Motor neuron (in vitro differentiated cells): ENCODE results near the gene OR52J3. TPM values are rescaled to one million over a fixed set of nuclear protein-coding genes. Genes with fewer than 3 reads are reported as not detected.

ENCODE experiments used
- ATAC-seq, 8 experiments: fragments of 200-7000 bp; cut with Tn5 transposase; replicated peaks in 6 of 8; 2 replicates each; pipeline ENCODE4 v1.8.0; 2021; ENCODE audit warnings: mild to moderate bottlenecking in 8 of 8, moderate library complexity in 8 of 8
- H3K27ac ChIP-seq, 2 donors: fragments of 250-450 bp; sonication (Bioruptor Pico); 2 replicates each; pipeline ENCODE4 v1.9.0; 2021; ENCODE audit warnings: antibody characterized with exemption in 2 of 2, mild to moderate bottlenecking in 2 of 2, moderate library complexity in 1 of 2
- H3K4me1 ChIP-seq, 2 donors: fragments of 250-450 bp; sonication (Bioruptor Pico); replicated peaks in 1 of 2; 2 replicates each; pipeline ENCODE4 v1.6.1; 2021; ENCODE audit warnings: antibody characterized with exemption in 2 of 2, mild to moderate bottlenecking in 2 of 2, moderate library complexity in 1 of 2
- H3K4me3 ChIP-seq, 5 donors: fragments of 250-450 bp; sonication (Bioruptor Pico); 2 replicates each; pipeline ENCODE4 v1.9.0; 2021; ENCODE audit warnings: antibody characterized with exemption in 5 of 5, mild to moderate bottlenecking in 5 of 5, moderate library complexity in 4 of 5
- WGBS, 10 experiments: fragments of 450-650 bp; shearing (Covaris generic); methylation state at CpG; one replicate each; pipeline ENCODE4 v1.0.0; 2022; 5-methylcytosine and 5-hydroxymethylcytosine counted together
- in situ Hi-C, 9 experiments: fragments of 400-800 bp; cut with MboI; loops; one replicate each; pipeline ENCODE4 v1.15.0; 2021; ENCODE audit warnings: low sequenced_read_pairs in 9 of 9, low pct_unique_long_range_greater_than_20kb in 2 of 9; ENCODE audit not compliant: unreplicated experiment in 9 of 9
- total RNA-seq, 8 experiments: library from RNA; unstranded; fragments of 300-600 nt; gene quantifications; 2 replicates each; pipeline versions ENCODE4 v1.2.3 to v1.2.4, GENCODE V29; 2022

Gene OR52J3
- 1 to 10 TPM in 1 of 8 experiments, not detected in 7; 3.1 TPM for total RNA-seq

- in situ Hi-C loops: no loop called here
- H3K27ac ChIP-seq: no peak within 1 kb of the TSS
- H3K4me3 ChIP-seq: no peak within 1 kb of the TSS
- no peak for ATAC-seq
- no peaks in the 10 kb centered on the region for H3K4me1 ChIP-seq
- 0 to 100% (median 50%) methylated on average over 1 of the region's 1 CpG; no CpG with 5 or more reads in 3 of the 10 experiments for WGBS, 10 experiments
Observed at GRCh38 chr11:5046226-5046625, at the start of gene OR52J3. TSS of gene OR52J3 (plus strand) at chr11:5046526. CDS start at chr11:5046526, 0 bp downstream.

DNA sequence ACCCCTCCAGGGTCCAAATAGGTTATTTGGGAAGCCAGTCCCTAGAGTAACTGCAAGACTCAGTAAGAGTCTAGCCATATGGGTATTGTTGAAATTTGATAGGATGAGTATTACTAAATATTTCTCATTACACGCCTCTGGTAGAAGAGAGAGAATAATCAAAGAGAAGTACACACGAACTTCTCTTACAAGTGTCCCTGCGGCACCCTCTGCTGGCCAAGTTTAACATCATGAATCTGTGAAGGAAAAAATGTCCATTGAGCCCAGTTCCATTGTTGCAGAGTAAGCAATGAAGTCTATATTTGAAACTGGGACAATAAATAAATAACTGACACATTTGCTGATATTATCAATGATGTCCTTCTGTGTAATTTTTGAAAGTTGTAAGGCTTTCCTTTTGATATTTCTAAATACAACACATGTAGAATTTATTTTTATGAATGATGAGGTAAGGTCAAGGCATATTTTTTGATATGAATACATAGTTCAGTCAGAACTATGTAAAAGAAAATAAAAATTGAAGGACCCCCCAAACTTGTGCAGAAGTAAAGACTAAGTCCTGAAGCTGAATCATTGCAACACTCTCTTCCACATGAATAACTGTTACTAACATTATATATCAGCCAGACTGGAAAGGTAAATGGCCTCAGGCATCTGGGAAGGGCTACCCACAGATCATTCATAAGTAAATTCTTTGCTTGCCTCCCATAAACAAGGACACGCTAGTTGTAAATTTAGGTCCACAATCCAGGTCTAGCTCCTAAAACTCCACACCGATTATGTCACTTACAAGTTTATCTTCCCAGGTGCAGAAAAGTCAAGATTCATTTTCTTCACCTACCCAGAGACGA lies 41.7 kb upstream of the OR52J3 start:
- H3K4me1 ChIP-seq: no peaks in the 10 kb centered on the region
- in situ Hi-C loops: loop anchor here in 3 of 9 experiments (10.0 to 25.0 kb wide), 3 partner anchors 360 to 370 kb away; partner anchors contain the start of genes OR51D1 (in 2 of the 3) and OR51E1 (in 2 of the 3)
- no peak overlapping the region for H3K4me3 ChIP-seq
- no peak overlapping the region for H3K27ac ChIP-seq
- WGBS, 10 experiments: 0 to 71% (median 45%) methylated on average over 2 to 6 of the region's 6 CpGs; no CpG with 5 or more reads in 1 of the 10 experiments
- peak in 4 of 8 experiments; percentile 49 to 88 (median 82) for ATAC-seq

DNA sequence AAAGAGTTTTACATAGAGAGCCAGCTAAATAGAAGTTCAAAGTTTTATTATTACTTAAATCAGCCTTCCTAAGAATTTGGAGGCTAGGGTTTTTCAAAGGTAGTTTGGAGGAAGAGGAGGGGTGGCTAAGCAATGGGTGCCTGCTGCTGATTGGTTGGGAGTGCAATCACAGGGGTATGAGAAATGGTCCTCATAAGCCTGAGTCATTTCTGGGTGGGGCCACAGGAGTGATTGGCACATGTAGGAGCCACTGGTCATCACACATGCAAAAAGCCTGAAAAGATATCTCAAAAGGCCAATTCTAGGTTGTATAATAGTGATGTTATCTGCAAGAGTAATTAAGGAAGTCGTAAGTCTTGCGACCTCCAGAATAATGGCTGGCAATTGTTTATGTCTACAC lies 38.8 kb upstream of the OR52J3 start:
- ATAC-seq: peak in 2 of 8 experiments; percentile 23 to 30
- H3K4me3 ChIP-seq: no peak overlapping the region
- no peaks in the 10 kb centered on the region for H3K4me1 ChIP-seq
- no peak overlapping the region for H3K27ac ChIP-seq
- in situ Hi-C loops: loop anchor here in 3 of 9 experiments (10.0 to 25.0 kb wide), 3 partner anchors 363 to 373 kb away; partner anchors contain the start of genes OR51D1 (in 2 of the 3) and OR51E1 (in 2 of the 3)
- WGBS, 10 experiments: 35 to 100% (median 77%) methylated on average over 1 to 2 of the region's 2 CpGs; no CpG with 5 or more reads in 4 of the 10 experiments

DNA sequence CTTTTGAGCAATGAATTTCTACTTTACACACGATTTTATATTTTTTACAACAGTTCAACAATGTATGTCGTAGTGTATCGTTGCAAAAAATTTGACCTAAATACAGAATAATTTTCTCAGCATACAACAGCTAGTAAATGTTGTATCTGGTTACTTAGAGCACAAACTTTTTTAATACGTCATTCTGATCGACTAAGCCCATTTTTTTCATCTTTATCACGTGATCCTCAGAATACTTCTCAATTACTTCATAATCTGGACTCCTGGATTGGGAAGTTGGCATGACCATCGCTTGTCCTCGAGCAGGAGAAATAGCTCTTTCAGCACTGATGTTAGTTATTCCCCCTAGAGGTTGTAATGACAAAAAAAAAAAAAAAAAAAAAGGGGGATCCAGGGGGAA lies 35.1 kb upstream of the OR52J3 start:
- WGBS, 10 experiments: 0 to 87% (median 56%) methylated on average over 1 to 8 of the region's 8 CpGs; no CpG with 5 or more reads in 1 of the 10 experiments
- Histone ChIP-seq H3K4me1 (no peaks in the 10 kb centered on the region), H3K27ac (no peak overlapping the region), H3K4me3 (no peak overlapping the region)
- in situ Hi-C loops: loop anchor here in 1 of 9 experiments (25.0 kb wide), 1 partner anchor 374 kb away; the partner anchor contains the start of genes OR51D1 and OR51E1
- ATAC-seq: no peak

DNA sequence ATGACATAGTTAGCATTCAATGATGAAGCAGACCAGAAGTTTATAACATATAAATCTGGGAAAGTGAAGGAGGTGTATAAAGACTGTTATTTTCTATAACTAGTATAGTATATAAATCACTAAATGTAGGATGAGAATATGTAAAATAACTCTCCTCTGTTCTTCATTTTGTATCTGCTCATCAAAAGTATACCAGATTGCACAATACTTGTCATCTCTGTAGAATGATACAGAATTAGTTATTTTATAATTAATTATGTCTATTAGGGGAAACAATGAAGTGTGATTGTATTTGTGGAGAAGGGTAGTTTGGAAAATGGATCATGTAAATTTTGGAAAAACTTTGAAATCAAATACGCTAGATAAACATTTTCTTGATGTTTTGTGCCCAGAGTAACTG lies 33.3 kb upstream of the OR52J3 start:
- H3K4me1 ChIP-seq: no peaks in the 10 kb centered on the region
- 9 to 100% (median 80%) methylated on average over 1 of the region's 1 CpG; no CpG with 5 or more reads in 2 of the 10 experiments for WGBS, 10 experiments
- H3K4me3 ChIP-seq: no peak overlapping the region
- no peak for ATAC-seq
- in situ Hi-C loops: loop anchor here in 1 of 9 experiments (25.0 kb wide), 1 partner anchor 376 kb away; the partner anchor contains the start of genes OR51D1 and OR51E1
- no peak overlapping the region for H3K27ac ChIP-seq

DNA sequence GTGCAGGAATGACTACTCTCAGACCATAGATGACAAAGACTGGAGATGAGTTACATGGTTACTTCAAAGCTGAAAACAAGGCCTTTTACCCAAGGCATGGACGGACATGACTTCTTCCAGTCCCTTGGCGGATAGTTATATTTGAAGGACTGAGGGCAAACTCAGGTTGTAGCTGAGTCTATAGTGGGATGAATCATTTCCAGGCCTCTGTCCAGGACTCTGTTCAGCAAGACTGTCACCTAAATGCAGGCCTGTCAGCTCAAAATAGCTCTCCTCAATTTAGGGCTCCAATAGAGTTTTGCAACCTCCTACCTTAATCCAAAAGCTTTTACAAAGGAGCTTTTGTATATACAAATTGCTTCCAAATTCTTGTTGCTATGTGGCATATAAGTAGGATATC lies 24.3 kb upstream of the OR52J3 start:
- no peak for ATAC-seq
- H3K4me1 ChIP-seq: no peaks in the 10 kb centered on the region
- 13 to 100% (median 60%) methylated on average over 1 to 2 of the region's 2 CpGs; no CpG with 5 or more reads in 5 of the 10 experiments for WGBS, 10 experiments
- in situ Hi-C loops: loop anchor here in 1 of 9 experiments (25.0 kb wide), 1 partner anchor 385 kb away; the partner anchor contains the start of genes OR51D1 and OR51E1
- H3K27ac ChIP-seq: no peak overlapping the region
- no peak overlapping the region for H3K4me3 ChIP-seq

DNA sequence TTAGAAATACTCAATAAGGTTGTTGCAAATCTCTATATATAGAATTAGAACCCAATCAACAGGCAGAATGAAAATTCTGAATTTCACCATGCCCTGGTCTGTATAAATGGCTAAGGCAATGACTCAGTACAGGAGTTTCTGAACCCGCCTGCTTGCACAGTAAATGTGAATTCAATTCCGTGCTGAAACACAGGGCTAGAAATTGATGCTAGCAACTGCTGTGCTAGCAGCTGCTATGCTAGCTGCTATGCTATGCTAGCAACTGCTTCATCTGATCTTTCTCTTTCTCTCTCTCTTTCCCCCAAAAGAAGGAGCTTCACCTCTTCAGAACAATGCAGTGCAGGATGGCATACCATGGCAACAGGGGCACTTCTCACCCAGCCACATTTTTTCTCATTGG lies 9.7 kb upstream of the OR52J3 start:
- in situ Hi-C loops: no loop called here
- 0 to 90% (median 74%) methylated on average over 1 to 2 of the region's 2 CpGs; no CpG with 5 or more reads in 3 of the 10 experiments for WGBS, 10 experiments
- ATAC-seq: peak in 5 of 8 experiments; percentile 54 to 94 (median 87)

DNA sequence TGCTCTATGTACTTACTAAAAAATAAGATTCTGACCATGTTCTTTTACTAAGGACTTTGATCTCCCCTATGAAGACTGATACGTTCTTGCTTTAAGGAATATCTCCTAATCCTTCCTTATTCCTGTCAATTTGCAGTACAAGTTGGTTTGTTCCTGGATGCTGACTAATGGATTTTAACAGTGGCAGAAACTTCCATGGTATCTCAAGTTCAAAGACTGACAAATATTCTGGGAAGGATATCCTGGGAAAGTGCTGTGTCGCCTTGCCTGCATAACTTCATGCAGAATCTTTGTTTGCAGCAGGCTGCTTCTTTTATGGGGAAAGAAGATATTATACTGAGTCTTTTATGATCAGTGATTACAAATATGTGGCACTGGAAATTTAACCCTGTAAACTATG lies 8.4 kb upstream of the OR52J3 start:
- in situ Hi-C loops: no loop called here
- peak in 3 of 8 experiments; percentile 9 to 48 (median 25) for ATAC-seq
- WGBS, 10 experiments: 10 to 74% (median 43%) methylated on average over 1 to 2 of the region's 2 CpGs; no CpG with 5 or more reads in 1 of the 10 experiments

More for the DNA sequence above, 9.7 kb upstream of the OR52J3 start:
- H3K27ac ChIP-seq: no peak overlapping the region
- no peaks in the 10 kb centered on the region for H3K4me1 ChIP-seq
- H3K4me3 ChIP-seq: no peak overlapping the region

GRCh38 chr11:5038341-5038740 lies 8.0 kb upstream of the OR52J3 start:
- H3K4me3 ChIP-seq: no peak overlapping the region
- ATAC-seq: no peak
- 0 to 100% (median 77%) methylated on average over 1 of the region's 1 CpG; no CpG with 5 or more reads in 3 of the 10 experiments for WGBS, 10 experiments
- no peaks in the 10 kb centered on the region for H3K4me1 ChIP-seq
- no peak overlapping the region for H3K27ac ChIP-seq
- in situ Hi-C loops: no loop called here

More for the DNA sequence above, 8.4 kb upstream of the OR52J3 start:
- Histone ChIP-seq H3K4me1 (no peaks in the 10 kb centered on the region), H3K27ac (no peak overlapping the region), H3K4me3 (no peak overlapping the region)

DNA sequence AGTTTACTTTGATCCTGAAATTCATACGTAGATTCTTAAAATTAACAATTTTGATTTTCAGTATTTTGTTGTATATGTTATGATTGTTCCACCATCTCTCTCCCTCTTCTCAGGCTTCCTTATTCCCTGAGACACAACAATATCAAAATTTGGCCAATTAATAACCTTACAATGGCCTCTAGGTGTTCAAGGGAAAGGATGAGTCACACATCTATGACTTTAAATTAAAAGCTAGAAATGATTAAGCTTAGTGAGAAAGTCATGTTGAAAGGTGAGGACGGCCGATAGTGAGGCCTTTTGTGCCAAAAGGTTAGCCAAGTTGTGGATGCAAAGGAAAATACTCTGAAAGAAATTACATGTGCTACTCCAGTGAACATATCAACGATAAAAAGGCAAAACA lies 5.5 kb upstream of the OR52J3 start:
- H3K27ac ChIP-seq: no peak overlapping the region
- H3K4me3 ChIP-seq: no peak overlapping the region
- in situ Hi-C loops: no loop called here
- no peaks in the 10 kb centered on the region for H3K4me1 ChIP-seq
- 6 to 100% (median 70%) methylated on average over 1 to 4 of the region's 4 CpGs for WGBS, 10 experiments
- ATAC-seq: no peak

- no peak for ATAC-seq
- Histone ChIP-seq H3K27ac (no peak overlapping the region), H3K4me3 (no peak overlapping the region), H3K4me1 (no peaks in the 10 kb centered on the region)
- 38 to 94% (median 80%) methylated on average over 1 to 3 of the region's 3 CpGs; no CpG with 5 or more reads in 3 of the 10 experiments for WGBS, 10 experiments
- in situ Hi-C loops: no loop called here
Observed at GRCh38 chr11:5042091-5042490, 4.2 kb upstream of the OR52J3 start.

DNA sequence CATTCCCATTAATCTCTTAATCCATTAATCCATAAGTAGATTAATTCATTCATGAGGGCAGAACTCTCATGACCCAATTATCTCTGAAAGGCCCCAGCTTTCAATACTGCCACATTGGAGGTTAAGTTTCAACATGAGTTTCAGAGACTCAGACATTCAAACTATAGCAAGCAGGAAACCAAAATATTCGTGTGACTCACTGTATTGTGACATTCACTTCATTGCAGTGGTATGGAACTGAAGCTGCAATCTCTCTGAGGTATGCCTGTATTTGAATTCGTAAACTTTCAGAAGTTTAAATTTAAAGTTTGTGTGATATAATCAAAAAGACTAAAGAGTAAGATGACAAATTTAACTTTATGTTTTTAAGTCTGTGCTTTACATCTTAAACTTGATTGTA lies 2.9 kb upstream of the OR52J3 start:
- in situ Hi-C loops: no loop called here
- H3K27ac ChIP-seq: no peak overlapping the region
- H3K4me3 ChIP-seq: no peak overlapping the region
- peak in 2 of 8 experiments; percentile 51 to 75 for ATAC-seq
- WGBS, 10 experiments: 13 to 86% (median 68%) methylated on average over 1 to 2 of the region's 2 CpGs; no CpG with 5 or more reads in 2 of the 10 experiments
- H3K4me1 ChIP-seq: no peaks in the 10 kb centered on the region

- Histone ChIP-seq H3K27ac (no peak overlapping the region), H3K4me3 (no peak overlapping the region), H3K4me1 (no peaks in the 10 kb centered on the region)
- WGBS, 10 experiments: 37 to 92% (median 72%) methylated on average over 4 to 15 of the region's 15 CpGs; no CpG with 5 or more reads in 1 of the 10 experiments
- peak in 1 of 8 experiments; percentile 39 for ATAC-seq
- in situ Hi-C loops: no loop called here
Observed at GRCh38 chr11:5046754-5047330, 516 bp downstream of the OR52J3 start.
